ENCODE data around the gene SEPTIN10.

DNA sequence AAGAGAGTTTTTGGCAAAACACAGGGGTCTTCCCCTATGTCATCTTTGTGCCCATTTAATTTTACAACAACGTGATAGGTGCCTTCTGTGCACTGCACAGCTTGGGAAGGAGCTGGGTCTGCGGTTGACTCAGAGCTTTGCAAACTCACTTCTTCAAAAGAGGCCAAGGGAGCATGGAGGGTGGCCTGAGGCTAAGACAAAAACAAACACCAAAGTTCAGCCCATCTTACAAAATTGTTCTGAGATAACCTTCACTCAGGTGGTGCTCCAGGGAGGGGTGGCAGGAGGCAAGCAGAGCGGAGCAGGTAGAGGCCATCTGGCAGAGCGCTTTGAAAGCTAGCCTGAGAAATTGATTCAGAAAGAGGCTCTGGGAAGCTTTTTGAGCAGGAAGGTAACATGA lies 10.2 kb upstream of the SEPTIN10 start:
- TF ChIP-seq EZH2 (IDR thresholded peaks at IDR 0.05; ENCODE audit: insufficient read depth, low read length): no peak
- TF ChIP-seq, protein P1, sequence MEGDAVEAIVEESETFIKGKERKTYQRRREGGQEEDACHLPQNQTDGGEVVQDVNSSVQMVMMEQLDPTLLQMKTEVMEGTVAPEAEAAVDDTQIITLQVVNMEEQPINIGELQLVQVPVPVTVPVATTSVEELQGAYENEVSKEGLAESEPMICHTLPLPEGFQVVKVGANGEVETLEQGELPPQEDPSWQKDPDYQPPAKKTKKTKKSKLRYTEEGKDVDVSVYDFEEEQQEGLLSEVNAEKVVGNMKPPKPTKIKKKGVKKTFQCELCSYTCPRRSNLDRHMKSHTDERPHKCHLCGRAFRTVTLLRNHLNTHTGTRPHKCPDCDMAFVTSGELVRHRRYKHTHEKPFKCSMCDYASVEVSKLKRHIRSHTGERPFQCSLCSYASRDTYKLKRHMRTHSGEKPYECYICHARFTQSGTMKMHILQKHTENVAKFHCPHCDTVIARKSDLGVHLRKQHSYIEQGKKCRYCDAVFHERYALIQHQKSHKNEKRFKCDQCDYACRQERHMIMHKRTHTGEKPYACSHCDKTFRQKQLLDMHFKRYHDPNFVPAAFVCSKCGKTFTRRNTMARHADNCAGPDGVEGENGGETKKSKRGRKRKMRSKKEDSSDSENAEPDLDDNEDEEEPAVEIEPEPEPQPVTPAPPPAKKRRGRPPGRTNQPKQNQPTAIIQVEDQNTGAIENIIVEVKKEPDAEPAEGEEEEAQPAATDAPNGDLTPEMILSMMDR (IDR thresholded peaks at IDR 0.05; ENCODE audit: insufficient read depth, low read depth, low read length): no peak

All from astrocyte (in vitro differentiated cells and primary cell).